Activated CD4-positive, CD25-positive, alpha-beta regulatory T cell treated with anti-CD3 and anti-CD28 coated beads, Interleukin-2, amount 50 U/mL, for 24 hours (primary cell): ENCODE results near the gene C14orf132.

Source experiments
- ATAC-seq, 2 donors: fragments of 150-1000 bp; cut with Tn5 transposase; one replicate each; pipeline ENCODE4 v1.10.0; 2021; ENCODE audit warnings: mild to moderate bottlenecking in 1 of 2, moderate library complexity in 1 of 2

Gene C14orf132

GRCh38 chr14:96084796-96085195 is 45.6 kb downstream of the C14orf132 start:
- no peak for ATAC-seq

- ATAC-seq, result no peak
Observed at GRCh38 chr14:96085369-96085768, 46.2 kb downstream of the C14orf132 start.

- ATAC-seq, result no peak
Observed at GRCh38 chr14:96086032-96086431, 46.9 kb downstream of the C14orf132 start.

- no peak for ATAC-seq
Observed at GRCh38 chr14:96086574-96087077, 47.5 kb downstream of the C14orf132 start.

GRCh38 chr14:96088074-96088473 is 48.9 kb downstream of the C14orf132 start:
- no peak for ATAC-seq

GRCh38 chr14:96088481-96088880 is 49.3 kb downstream of the C14orf132 start:
- ATAC-seq, result no peak

- ATAC-seq, result no peak
Observed at GRCh38 chr14:96088911-96089310, 49.7 kb downstream of the C14orf132 start.

- no peak for ATAC-seq
Observed at GRCh38 chr14:96089401-96089800, 50.2 kb downstream of the C14orf132 start.

GRCh38 chr14:96090441-96091148 is 51.4 kb downstream of the C14orf132 start:
- no peak for ATAC-seq

GRCh38 chr14:96091149-96091693 is 52.1 kb downstream of the C14orf132 start:
- ATAC-seq, result no peak

- no peak for ATAC-seq
Observed at GRCh38 chr14:96091941-96092411, 52.8 kb downstream of the C14orf132 start.

- no peak for ATAC-seq
Observed at GRCh38 chr14:96092936-96093335, 53.8 kb downstream of the C14orf132 start.

GRCh38 chr14:96094211-96094610 is 55.0 kb downstream of the C14orf132 start:
- no peak for ATAC-seq

- no peak for ATAC-seq
Observed at GRCh38 chr14:96094656-96095055, 55.5 kb downstream of the C14orf132 start.

GRCh38 chr14:96095058-96095457 is 55.9 kb downstream of the C14orf132 start:
- ATAC-seq, result no peak

- ATAC-seq, result no peak
Observed at GRCh38 chr14:96095581-96096476, 56.7 kb downstream of the C14orf132 start.

GRCh38 chr14:96096639-96097610 is 57.8 kb downstream of the C14orf132 start:
- ATAC-seq, result no peak

GRCh38 chr14:96097752-96098151 is 58.6 kb downstream of the C14orf132 start:
- no peak for ATAC-seq

- ATAC-seq, result no peak
Observed at GRCh38 chr14:96098309-96098998, 59.3 kb downstream of the C14orf132 start.

- no peak for ATAC-seq
Observed at GRCh38 chr14:96098999-96099335, 59.8 kb downstream of the C14orf132 start.
